Measurements from ENCODE around the gene ALDH1L2.

Gene ALDH1L2

GRCh38 chr12:105104762-105105161 lies 20.5 kb upstream of the ALDH1L2 start:
- TF ChIP-seq ZBTB7A (IDR thresholded peaks at IDR 0.05; ENCODE audit: low read depth): no peak
- TF ChIP-seq TCF12 (IDR thresholded peaks at IDR 0.05; ENCODE audit: low read depth): no peak
- TF ChIP-seq NFIC (IDR thresholded peaks at IDR 0.05): no peak
- no peak for TF ChIP-seq YY1 (IDR thresholded peaks at IDR 0.05; ENCODE audit: low read depth)
- no peak for TF ChIP-seq USF1 (IDR thresholded peaks at IDR 0.05)
- no peak for TF ChIP-seq RAD21 (IDR thresholded peaks at IDR 0.05; ENCODE audit: low read depth)
- TF ChIP-seq MAX (IDR thresholded peaks at IDR 0.05): no peak
- TF ChIP-seq EP300 (IDR thresholded peaks at IDR 0.05; ENCODE audit: borderline replicate concordance): no peak
- no peak for TF ChIP-seq FOXM1 (IDR thresholded peaks at IDR 0.05; ENCODE audit: borderline replicate concordance, low read depth)
- TF ChIP-seq TAF1 (IDR thresholded peaks at IDR 0.05; ENCODE audit: low read depth): no peak
- TF ChIP-seq TEAD4 (IDR thresholded peaks at IDR 0.05): no peak
- no peak for TF ChIP-seq CEBPB (IDR thresholded peaks at IDR 0.05)
- no peak for TF ChIP-seq EGR1 (IDR thresholded peaks at IDR 0.05)
- TF ChIP-seq CREB1 (IDR thresholded peaks at IDR 0.05; ENCODE audit: low read depth): no peak
- TF ChIP-seq REST (IDR thresholded peaks at IDR 0.05; ENCODE audit: low read depth): no peak

- TF ChIP-seq MAX (IDR thresholded peaks at IDR 0.05): no peak
- TF ChIP-seq TAF1 (IDR thresholded peaks at IDR 0.05; ENCODE audit: low read depth): no peak
- no peak for TF ChIP-seq NFIC (IDR thresholded peaks at IDR 0.05)
- TF ChIP-seq TCF12 (IDR thresholded peaks at IDR 0.05; ENCODE audit: low read depth): no peak
- no peak for TF ChIP-seq CREB1 (IDR thresholded peaks at IDR 0.05; ENCODE audit: low read depth)
- TF ChIP-seq YY1 (IDR thresholded peaks at IDR 0.05; ENCODE audit: low read depth): no peak
- TF ChIP-seq EGR1 (IDR thresholded peaks at IDR 0.05): no peak
- no peak for TF ChIP-seq FOXM1 (IDR thresholded peaks at IDR 0.05; ENCODE audit: borderline replicate concordance, low read depth)
These were observed 18.4 kb upstream of the ALDH1L2 start for GRCh38 chr12:105102673-105103072.

- TF ChIP-seq CEBPB (IDR thresholded peaks at IDR 0.05) (no peak), REST (IDR thresholded peaks at IDR 0.05; ENCODE audit: low read depth) (no peak), RAD21 (IDR thresholded peaks at IDR 0.05; ENCODE audit: low read depth) (peak; percentile 55)
These were observed 16.7 kb upstream of the ALDH1L2 start for GRCh38 chr12:105100998-105101397.

GRCh38 chr12:105100207-105100985 lies 16.1 kb upstream of the ALDH1L2 start:
- no peak for TF ChIP-seq TCF12 (IDR thresholded peaks at IDR 0.05; ENCODE audit: low read depth)

- no peak for TF ChIP-seq EP300 (IDR thresholded peaks at IDR 0.05; ENCODE audit: borderline replicate concordance)
- TF ChIP-seq REST (IDR thresholded peaks at IDR 0.05; ENCODE audit: low read depth): no peak
- TF ChIP-seq ZBTB7A (IDR thresholded peaks at IDR 0.05; ENCODE audit: low read depth): no peak
- no peak for TF ChIP-seq MAX (IDR thresholded peaks at IDR 0.05)
- TF ChIP-seq TAF1 (IDR thresholded peaks at IDR 0.05; ENCODE audit: low read depth): no peak
- no peak for TF ChIP-seq CEBPB (IDR thresholded peaks at IDR 0.05)
- TF ChIP-seq NFIC (IDR thresholded peaks at IDR 0.05): no peak
- TF ChIP-seq YY1 (IDR thresholded peaks at IDR 0.05; ENCODE audit: low read depth): no peak
- TF ChIP-seq TEAD4 (IDR thresholded peaks at IDR 0.05): no peak
- TF ChIP-seq RAD21 (IDR thresholded peaks at IDR 0.05; ENCODE audit: low read depth): no peak
- TF ChIP-seq EGR1 (IDR thresholded peaks at IDR 0.05): no peak
- TF ChIP-seq CREB1 (IDR thresholded peaks at IDR 0.05; ENCODE audit: low read depth): no peak
- no peak for TF ChIP-seq USF1 (IDR thresholded peaks at IDR 0.05)
- TF ChIP-seq FOXM1 (IDR thresholded peaks at IDR 0.05; ENCODE audit: borderline replicate concordance, low read depth): no peak
- no peak for TF ChIP-seq TCF12 (IDR thresholded peaks at IDR 0.05; ENCODE audit: low read depth)
These were observed 15.1 kb upstream of the ALDH1L2 start for GRCh38 chr12:105099356-105099755.
